HG02840 (cell line): ENCODE data around the gene ZNF273.
"Not testable (repeated sequence)": the region's sequence is repeated elsewhere in the genome, so short reads cannot be mapped to it uniquely, and the experiment has no call there.

Source experiments
- ATAC-seq: cut with Tn5 transposase; IDR thresholded peaks from one replicate; pipeline ENCODE4 v1.9.1; 2021; ENCODE audit warnings: mild to moderate bottlenecking, moderate library complexity, moderate number of reproducible peaks; ENCODE audit not compliant: unreplicated experiment, low FRiP score

Gene ZNF273

GRCh38 chr7:64888901-64889685 lies 14.0 kb upstream of the ZNF273 start:
- no peak for ATAC-seq

GRCh38 chr7:64889686-64890162 lies 13.3 kb upstream of the ZNF273 start:
- no peak for ATAC-seq

GRCh38 chr7:64890273-64890672 lies 12.8 kb upstream of the ZNF273 start:
- ATAC-seq: not testable (repeated sequence)

GRCh38 chr7:64890761-64891362 lies 12.2 kb upstream of the ZNF273 start:
- ATAC-seq: no peak

GRCh38 chr7:64891363-64892081 lies 11.6 kb upstream of the ZNF273 start:
- not testable (repeated sequence) for ATAC-seq

- ATAC-seq: no peak
These were observed 11.0 kb upstream of the ZNF273 start for GRCh38 chr7:64892116-64892515.

- ATAC-seq: no peak
These were observed 10.3 kb upstream of the ZNF273 start for GRCh38 chr7:64892666-64893309.

- ATAC-seq: no peak
These were observed 9.7 kb upstream of the ZNF273 start for GRCh38 chr7:64893401-64893800.

- not testable (repeated sequence) for ATAC-seq
These were observed 640 bp upstream of the ZNF273 start for GRCh38 chr7:64902461-64902805.

- no peak for ATAC-seq
These were observed 935 bp downstream of the ZNF273 start for GRCh38 chr7:64904008-64904407.

GRCh38 chr7:64905133-64905532 lies 2.1 kb downstream of the ZNF273 start:
- ATAC-seq: no peak

- ATAC-seq: no peak
These were observed 2.5 kb downstream of the ZNF273 start for GRCh38 chr7:64905547-64905946.

GRCh38 chr7:64907641-64908326 lies 4.7 kb downstream of the ZNF273 start:
- ATAC-seq: no peak

GRCh38 chr7:64908358-64908757 lies 5.3 kb downstream of the ZNF273 start:
- no peak for ATAC-seq

GRCh38 chr7:64914557-64914956 lies 11.5 kb downstream of the ZNF273 start:
- ATAC-seq: no peak

- ATAC-seq: not testable (repeated sequence)
These were observed 12.2 kb downstream of the ZNF273 start for GRCh38 chr7:64915301-64915700.

- not testable (repeated sequence) for ATAC-seq
These were observed 25.4 kb downstream of the ZNF273 start for GRCh38 chr7:64928252-64929187.

GRCh38 chr7:64934478-64934877 lies 31.4 kb downstream of the ZNF273 start:
- ATAC-seq: no peak

- no peak for ATAC-seq
These were observed 35.5 kb downstream of the ZNF273 start for GRCh38 chr7:64938540-64938939.
